ENCODE results near the gene TMCC2.
"Not testable (repeated sequence)": the region's sequence is repeated elsewhere in the genome, so short reads cannot be mapped to it uniquely, and the experiment has no call there.

The TMCC2 gene

DNA sequence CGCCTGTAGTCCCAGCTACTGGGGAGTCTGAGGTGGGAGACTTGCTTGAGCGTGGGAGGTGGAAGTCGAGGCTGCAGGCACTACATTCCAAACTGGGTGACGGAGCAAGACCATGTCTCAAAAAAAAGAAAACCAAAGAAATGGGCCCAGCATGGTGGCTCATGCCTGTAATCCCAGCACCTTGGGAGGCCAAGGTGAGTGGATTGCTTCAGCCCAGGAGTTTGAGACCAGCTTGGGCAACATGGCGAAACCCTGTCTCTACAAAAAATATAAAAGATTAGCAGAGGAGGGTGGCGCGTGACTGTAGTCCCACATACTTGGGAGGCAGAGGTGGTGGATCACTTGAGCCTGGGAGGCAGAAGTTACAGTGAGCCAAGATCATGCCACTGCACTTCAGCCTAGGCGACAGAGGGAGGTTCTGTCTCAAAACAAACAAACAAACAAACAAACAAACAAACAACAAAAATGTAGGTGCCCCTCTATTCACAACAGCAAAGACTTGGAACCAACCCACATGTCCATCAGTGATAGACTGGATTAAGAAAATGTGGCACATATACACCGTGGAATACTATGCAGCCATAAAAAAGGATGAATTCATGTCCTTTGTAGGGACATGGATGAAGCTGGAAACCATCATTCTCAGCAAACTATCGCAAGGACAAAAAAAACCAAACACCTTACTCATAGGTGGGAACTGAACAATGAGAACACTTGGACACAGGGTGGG, 53.1 kb downstream of the TMCC2 start:
- not testable (repeated sequence) for DNase-seq (ENCODE audit: low read depth)

DNA sequence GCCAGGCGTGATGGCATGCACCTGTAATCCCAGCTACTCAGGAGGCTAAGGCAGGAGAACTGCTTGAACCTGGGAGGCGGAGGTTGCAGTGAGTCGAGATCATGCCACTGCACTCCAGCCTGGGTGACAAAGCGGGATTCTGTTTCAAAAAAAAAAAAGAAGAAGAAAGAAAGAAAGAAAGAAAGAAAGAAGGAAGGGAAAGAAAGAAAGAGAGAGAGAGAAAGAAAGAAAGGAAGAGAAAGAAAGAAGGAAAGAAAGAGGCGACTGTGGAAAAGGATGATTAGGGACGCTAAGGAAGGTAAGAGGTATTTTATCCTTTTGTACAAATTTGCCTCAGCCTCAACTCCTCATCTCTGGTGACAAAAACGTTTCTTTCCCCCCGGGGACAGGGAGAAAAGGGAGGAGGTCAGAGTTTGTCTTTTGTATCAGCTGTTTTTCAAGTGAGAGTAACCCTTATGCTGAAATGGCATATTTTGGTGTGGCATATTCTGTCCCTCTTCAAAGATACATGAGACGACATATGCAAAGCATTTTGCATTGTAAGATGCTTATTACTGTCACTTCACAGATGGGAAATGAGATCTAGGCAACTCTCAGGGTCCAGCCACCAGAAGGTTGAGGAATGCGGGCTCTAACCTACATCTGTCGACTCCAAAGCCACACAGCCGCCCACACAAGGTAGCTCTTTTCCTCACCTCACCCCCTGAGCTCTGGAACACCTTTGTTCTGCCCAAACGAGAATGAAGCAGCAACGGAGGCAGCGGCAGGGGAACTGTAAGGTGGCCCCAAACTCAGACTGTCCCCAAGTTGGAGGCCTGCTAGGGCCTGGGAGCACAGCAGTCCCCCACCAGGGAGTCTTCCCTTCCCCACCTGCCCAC, 55.8 kb downstream of the TMCC2 start:
- no peak for DNase-seq (ENCODE audit: low read depth)

DNA sequence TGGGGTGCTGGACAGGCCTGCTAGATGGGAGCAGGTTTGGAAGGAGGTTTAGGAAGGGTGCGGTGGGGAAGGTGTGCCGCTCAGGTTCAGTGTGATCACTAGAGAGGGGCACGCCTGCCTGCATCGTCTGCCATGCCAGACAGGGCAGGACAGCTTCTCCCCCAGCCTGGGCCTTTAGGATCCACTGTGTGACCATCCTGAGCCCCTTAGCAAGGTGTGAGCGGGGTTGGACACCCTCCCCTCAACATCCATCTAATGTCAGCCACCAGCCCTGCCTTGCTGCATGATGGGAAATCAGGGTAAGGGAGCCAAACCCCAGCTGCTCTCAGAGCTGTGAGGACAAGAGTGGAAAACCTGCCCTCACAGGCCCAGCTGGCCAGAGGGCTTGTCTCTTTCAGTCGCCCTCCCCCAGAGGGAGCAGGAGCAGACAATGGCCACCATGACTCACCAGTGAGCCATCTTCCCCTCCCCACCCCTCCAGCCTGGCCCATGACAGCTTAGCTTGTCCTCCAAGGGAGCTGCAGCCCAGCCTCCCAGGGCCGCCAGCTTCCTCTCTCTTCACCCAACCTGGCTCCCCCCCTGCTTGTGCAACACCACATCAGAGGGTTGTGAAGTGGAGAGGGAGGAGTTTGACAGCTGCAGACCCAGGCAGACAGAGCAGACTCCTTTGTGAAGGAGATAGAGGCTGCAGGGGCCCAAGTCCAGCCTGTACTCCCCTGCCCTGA, 56.8 kb downstream of the TMCC2 start:
- peak; percentile 94 for DNase-seq (ENCODE audit: low read depth)

DNA sequence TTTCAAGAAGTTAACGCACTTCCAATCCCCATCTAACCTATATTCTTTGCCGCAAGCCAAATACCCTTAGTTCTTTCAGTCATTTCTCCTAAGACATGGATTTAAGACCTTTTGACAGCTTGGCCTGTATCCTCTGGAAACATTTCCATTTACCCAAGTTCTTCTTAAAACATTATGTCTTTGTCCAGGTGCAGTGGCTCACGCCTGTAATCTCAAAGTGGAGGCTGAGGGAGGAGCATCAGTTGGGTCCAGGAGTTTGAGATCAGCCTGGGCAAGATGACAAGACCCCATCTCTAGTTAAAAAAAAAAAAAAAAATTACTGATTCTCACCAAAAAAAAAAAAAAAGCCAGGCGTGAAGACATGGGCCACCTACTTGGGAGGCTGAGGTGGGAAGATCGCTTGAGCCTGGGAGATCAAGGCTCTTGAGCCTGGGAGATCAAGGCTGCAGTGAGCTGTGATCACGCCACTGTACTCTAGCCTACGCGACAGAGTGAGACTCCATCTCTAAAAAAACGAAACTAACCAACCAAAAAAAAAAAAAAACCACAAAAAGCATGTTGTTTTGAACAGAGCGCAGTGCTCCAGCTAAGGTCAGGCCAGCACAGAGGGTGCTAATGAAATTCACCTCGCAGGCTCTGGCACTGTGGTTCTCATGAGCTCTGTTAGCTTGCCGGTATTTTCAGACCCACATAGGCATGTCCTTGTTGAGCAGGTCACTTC, 57.8 kb downstream of the TMCC2 start:
- no peak for DNase-seq (ENCODE audit: low read depth)

DNA sequence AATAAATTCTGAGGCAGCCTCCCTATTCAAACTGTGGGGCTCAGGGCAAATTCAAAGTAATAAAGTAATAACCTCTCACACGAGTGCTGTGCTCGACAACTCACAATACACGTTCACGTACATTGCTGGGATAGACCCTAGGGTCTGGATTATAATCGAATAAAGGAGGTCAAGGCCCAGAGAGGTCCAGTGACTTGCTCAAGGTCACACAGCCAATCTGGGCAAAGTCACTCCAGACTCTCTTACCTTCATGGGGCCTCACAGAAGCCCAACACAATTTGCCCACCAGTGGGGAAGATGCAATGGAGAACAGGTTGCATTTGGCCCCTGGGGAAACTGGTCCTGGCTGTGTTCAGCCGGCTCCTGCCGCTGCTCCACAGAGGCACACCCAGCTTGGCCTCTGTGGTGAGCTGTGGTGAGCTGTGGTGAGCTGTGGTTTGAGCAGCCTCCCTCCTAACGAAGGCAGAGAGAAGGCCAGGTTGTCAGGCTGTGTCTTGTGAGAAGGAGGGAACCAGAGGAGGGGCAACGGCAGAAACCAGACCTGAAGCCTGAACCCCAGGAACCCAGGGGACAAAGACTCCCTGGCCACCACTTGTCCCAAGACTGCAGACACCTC, 58.7 kb downstream of the TMCC2 start:
- no peak for DNase-seq (ENCODE audit: low read depth)

DNA sequence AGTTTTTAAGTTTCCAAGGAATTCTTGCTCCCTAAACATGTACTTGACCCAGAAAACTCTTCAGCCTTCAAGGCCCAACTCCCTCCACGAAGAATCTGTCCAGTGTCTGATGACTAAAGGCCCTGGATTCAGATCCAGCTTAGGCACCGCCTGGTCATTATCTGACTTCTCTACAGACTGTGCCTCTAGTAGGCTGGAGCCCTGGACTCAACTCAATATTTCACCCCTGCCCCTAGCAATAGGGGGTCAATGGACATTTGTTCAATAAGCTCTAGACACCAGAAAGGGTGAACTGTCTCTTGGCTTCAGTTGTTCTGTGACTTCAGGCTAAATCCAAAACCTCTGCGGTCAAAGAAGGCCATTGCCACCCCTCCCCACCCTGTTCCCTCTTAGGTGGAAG, 59.3 kb downstream of the TMCC2 start:
- no peak for DNase-seq (ENCODE audit: low read depth)

DNA sequence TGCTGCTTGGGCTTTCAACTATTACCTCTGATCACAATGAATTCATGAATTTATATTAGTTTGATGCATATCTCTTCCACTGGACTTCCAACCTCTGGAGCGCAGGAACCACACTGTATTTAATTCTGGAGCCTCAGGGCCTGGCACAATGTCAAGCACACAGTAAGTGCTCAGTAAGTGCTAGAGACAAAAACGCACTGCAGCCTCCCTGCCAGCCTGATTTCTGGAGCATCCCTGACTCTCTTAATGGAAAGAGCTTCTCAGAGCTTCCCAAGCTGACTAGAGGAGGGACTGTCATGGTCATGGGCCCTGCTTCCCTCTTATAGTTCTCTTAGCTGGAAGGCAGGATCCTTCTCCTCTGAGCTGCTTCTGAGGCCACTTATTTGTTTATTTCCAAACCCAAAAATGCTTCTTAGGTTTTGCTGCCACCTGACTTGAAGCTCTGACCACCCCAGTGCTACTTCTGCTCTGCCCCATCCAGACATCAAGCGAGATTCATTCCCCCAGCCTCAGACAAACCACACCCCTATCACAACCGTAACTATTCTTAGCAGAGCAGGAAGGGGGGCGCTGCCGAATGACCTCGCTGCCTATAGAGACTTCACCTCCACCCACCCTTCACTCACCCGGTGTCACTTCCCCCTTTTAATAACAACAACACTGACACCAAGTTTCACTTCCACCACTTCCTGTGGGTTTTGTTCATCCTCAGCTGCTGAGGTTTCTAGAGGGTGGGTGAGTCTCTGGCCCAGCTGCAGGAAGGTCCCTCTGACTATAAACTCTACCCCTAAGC, 60.2 kb downstream of the TMCC2 start:
- DNase-seq (ENCODE audit: low read depth): no peak

DNA sequence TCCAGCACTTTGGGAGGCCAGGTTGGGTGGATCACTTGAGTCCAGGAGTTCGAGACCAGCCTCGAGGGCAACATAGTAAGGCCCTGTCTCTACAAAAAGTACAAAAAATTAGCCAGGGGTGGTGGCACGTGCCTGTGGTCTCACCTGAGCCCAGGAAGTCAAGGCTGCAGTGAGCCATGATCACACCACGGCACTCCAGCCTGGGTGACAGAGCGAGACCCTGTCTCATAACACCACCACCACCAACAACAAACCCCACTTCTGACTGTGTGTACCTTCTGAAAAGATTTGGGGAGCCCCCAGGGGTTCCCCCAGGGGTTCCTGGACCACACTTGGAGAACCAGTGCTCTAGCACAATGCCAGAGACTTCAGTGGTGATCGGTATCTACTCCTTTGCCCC, 63.9 kb downstream of the TMCC2 start:
- DNase-seq (ENCODE audit: low read depth): no peak

DNA sequence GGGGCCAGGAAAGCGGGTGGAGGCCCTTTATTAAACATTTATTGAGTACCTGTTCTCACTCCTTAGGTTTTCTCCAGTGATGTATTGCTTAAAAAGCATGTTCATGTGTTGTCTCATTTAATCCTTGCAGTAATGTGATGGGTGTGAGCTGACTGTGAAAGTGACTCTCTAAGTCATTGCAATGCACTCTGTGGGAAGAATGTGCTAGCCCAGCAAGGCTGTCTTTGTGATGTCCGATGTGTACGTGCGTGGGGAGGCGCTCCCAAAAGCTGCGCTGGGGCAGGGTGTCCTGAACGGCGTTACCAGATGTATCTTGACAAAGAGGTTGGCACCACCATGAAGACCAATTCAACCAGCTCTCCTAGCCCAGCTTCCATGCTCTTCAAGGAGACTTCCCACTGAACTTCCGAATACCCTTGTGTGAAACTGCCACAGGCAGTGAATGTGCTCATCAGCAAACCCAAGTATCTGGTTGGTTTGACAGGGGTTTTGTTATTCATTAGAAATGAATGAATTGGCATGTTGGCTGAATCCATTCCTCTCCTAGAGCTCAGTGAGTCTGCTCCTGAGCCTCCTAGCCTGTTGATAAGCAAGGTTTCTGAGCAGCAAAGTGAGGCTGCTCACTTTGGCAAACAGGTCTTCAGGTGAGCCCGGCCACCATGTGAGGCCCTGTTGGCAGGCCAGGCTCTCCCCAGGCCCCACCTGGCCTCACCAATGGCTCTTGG, 65.8 kb downstream of the TMCC2 start:
- no peak for DNase-seq (ENCODE audit: low read depth)

DNA sequence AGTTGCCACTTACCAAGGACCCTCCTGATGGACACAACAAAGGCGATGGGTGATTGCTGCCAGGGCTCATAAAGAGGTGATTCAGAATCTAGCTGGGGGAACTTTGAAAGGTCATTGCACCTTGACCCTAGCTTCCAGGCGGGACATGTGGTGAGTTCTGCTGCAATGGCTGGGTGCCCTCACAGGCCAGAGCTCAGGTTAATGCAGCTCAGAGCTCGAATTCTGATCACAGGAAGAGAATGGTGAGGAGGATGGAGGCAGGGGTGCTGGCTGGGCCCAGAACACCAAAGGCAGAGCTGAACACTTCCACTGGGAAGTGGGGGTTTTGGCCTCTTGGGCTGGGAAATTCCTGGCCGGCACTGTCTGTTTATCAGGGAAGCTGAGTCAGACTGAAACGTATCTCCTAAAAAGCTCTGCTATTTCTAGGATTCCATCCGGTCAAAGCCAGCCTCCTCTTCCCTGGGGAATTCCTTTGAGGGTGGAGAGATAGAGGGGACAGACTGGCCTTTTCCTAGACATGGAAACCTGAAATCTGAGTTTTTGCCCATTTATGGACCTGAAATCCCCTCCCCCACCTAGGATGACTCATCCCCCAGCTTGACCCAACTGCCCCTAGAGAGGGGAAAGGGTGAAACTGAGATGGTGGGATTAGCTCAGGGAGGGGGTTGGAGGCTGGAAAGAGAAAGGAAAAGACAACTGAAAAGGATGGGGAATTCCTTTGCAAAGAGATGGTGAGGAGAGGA, 66.6 kb downstream of the TMCC2 start:
- peak; percentile 56 for DNase-seq (ENCODE audit: low read depth)

DNA sequence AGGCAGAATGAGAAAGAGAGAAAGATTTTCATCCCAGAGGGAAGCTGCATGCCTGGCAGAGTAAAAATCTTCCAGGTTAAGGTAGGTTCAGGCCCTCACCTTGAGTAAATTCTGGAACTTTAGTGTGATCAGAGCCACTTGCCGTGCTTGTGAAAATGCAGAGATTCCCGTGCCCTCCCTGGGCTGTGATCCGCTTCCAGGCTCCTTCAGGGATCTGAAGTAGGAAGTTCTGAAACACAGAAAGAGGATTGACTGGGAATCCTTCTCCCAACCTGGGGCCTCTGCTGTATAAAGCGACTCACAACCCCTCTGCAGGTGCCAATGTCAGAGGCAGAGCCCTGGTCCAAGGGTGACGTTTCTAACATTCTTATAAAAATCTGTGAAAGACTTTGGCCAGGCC, 67.2 kb downstream of the TMCC2 start:
- no peak for DNase-seq (ENCODE audit: low read depth)

DNA sequence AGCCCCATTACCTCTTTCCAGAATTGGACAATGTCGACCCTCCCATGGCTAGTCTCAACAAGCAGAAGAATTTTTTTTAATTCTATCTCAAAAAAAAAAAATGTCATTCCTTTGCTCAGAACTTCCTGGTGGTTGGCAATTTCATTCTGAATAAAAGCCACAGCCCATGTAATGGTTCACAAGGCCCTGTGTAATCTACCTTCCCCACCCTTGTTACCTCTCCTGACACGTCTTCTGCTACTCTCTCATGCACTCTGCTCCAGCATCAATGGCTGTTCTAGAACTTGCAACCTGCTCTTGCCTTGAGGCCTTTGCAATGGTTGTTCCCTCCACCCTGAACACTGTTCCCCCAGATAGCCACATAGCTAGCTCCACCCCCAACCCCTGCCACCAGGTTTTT, 68.4 kb downstream of the TMCC2 start:
- no peak for DNase-seq (ENCODE audit: low read depth)

DNA sequence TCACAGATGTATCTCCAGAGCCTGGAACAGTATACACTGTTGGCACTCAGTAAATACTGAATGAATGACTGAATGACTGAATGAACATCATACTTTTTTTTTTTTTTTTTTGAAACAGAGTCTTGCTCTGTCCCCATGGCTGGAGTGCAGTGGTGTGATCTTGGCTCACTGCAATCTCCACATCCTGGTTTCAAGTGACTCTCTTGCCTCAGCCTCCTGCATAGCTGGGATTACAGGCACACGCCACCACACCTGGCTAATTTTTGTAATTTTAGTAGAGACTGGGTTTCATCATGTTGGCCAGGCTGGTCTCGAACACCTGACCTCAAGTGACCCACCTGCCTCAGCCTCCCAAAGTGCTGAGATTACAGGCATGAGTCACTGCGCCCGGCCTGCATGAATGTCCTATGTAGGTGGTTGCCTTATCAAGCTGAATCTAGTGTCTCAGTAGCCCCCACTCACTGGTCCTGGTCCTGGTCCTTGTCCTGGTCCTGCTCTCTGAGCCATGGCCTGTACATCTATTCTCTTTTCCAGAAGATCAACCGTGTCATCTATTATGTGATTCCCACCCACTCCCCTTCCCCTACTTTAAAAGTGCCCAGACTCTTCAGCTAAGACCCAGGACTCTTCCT, 69.9 kb downstream of the TMCC2 start:
- DNase-seq (ENCODE audit: low read depth): not testable (repeated sequence)

DNA sequence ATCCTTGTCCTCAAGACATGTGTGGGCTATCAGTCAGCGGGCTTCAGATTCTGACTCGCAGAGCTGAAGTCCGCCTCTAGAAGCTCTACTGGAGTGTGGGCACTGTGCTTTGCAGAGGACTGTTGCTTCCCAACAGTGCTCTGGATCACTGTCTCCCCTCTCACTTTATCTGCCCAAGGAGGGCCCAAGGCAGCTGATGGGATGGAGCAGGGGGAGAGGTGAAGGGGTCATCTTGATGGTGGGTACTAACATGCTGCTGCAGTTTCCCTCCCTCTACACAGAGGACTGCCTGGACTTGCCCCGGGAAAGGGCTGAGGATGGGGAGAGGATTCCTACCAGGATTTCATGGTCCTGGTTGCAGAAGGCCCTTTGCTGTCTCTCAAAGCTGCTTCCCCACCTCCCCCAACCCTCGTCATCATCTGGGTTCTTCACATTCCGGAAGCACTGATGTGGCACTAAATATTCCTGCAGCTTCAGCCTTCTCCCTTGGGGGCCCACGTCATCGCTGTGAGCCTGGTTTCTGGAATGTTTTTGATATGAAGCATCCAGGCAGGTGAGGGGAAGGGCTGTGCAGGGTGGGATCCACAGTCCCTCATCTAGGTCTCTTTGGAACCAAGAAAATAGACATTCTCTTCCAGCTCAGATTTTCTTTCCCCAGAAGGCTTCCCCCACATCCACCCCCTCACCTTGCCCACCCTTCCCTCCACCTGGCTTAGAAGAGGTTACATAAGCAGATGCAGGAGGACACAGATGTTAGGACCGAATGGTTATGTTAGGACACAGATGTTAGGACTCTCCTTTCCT, 70.6 kb downstream of the TMCC2 start:
- peak; percentile 93 for DNase-seq (ENCODE audit: low read depth)

DNA sequence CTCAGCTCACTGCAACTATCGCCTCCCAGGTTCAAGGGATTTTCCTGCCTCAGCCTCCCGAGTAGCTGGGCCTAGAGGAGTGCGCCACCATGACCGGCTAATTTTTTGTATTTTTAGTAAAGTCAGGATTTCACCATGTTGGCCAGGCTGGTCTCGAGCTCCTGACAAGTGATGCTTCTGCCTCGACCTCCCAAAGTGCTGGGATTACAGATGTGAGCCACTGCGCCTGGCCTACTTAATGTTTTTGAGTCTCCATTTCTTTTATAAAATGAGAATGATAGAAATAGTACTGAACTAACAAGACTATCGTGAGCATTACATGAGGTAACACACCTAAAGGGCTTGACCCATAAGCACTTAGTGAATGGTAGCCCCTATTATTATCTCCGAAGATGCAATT, 72.4 kb downstream of the TMCC2 start:
- no peak for DNase-seq (ENCODE audit: low read depth)

DNA sequence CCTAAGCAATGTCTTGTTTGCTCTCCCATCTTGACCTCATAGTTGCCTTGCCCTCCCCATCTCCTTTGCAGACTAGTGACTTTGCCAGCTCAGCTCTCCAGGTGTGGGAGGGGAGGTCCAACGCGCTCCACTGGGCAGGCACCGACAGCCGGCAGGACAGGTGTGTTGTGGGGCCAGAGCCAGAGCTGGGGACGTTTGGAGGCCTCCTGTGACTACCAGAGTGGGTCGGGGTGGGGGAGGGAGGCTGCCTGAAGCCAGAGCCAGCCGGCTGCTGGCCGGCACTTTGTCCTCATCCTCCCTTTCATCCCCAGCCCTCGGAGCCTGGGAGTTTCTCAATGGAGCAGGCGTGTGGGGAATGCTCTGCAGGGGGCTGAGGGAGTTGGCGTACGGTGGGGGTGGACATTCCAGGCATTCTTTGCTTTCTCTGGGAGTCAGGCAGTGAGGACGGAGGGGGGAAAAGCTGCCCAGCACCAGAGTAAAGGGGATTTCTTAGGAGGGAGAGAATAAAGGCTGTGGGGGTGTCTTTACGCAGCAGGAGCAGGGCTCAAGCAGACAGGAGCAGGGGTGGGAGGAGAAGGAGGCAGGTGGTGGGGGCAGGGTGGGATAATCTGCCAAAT, 73.6 kb downstream of the TMCC2 start:
- peak; percentile 94 for DNase-seq (ENCODE audit: low read depth)

DNA sequence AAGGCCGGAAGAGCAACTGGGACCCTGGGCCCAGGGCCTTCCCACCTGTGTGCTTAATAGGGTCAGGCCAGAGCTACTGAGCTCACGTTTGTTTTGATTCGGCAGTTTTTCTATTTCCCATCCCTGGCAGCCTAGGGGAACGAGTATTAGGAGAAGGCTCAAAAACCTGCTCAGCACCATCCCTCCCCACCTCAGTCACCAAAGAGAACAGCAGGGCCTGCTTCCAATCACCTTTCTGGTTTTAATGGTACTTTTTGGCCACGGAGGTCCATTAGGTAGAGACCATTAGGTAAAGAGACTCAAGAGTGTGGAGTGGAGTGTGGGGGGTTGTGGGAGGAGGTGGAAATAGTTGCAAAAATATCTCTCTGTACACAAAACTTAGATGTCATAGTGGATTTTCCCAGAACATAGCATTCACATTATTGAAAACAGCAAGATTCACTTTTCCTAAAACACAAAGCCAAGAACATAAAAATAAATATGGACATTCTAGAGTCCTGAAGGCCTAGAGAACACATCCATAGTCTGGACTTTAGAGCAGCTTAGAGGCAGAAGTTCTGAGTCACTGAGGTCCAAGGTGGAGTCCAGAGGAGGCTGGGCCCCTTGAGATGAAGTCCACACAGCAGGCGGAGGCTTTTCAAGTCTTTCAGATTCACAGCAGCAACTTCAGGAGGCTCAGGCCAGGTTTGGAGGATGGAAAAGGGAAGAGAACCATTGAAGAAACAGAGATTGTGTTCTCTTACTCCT, 74.3 kb downstream of the TMCC2 start:
- no peak for DNase-seq (ENCODE audit: low read depth)
